Ovary (tissue), 3 donors: ENCODE measurements around the gene PPP4R1.

Source experiments
- CTCF ChIP-seq, 3 donors: fragments of 450-650 bp in 2 of 3; fragments of 200-600 bp in 1 of 3; IDR thresholded peaks; one replicate each; pipeline versions ENCODE4 v1.5.1 to v1.8.0; 2016 to 2022; ENCODE audit warnings: antibody characterized with exemption in 3 of 3, mild to moderate bottlenecking in 1 of 3
- EP300 ChIP-seq: sonication (generic); formaldehyde crosslinking; IDR thresholded peaks from one replicate; pipeline ENCODE4 v1.6.1; 2017; ENCODE audit warnings: antibody characterized with exemption
- POLR2A ChIP-seq: fragments of 450-650 bp; IDR thresholded peaks from one replicate; pipeline ENCODE4 v1.6.1; 2017; ENCODE audit warnings: antibody characterized with exemption, mild to moderate bottlenecking, moderate library complexity
- donor health status: DM: no; HTN: no; CAD: no.

- TF ChIP-seq POLR2A: no peak
- no peak for TF ChIP-seq CTCF (IDR thresholded peaks at IDR 0.05)
- TF ChIP-seq EP300: no peak
Observed at GRCh38 chr18:9559253-9559652, 55.1 kb downstream of the PPP4R1 start.
